AG10803 (cell line): ENCODE data around the gene DLX4.
A peak's percentile ranks its signal among the peaks of the same experiment; 100 is the strongest.

Experiments
- DNase-seq: peaks from one replicate; pipeline ENCODE4 v3.0.0; 2010; ENCODE audit warnings: low read depth
- H3K4me3 ChIP-seq: 2 replicates; pipeline ENCODE4 v1.5.1; 2011; ENCODE audit warnings: mild to moderate bottlenecking, low read length, control low read depth
- CTCF ChIP-seq: conservative IDR thresholded peaks from 2 replicates; pipeline ENCODE4 v1.5.1; 2011; ENCODE audit warnings: mild to moderate bottlenecking, low read length, control low read depth, inconsistent platforms

DLX4 gene

GRCh38 chr17:49946208-49946607 lies 22.8 kb upstream of the DLX4 start:
- no peak for DNase-seq
- no peak for TF ChIP-seq CTCF
- H3K4me3 ChIP-seq, result no peak overlapping the region

GRCh38 chr17:49946964-49947584 lies 21.9 kb upstream of the DLX4 start:
- TF ChIP-seq CTCF, result no peak
- no peak for DNase-seq
- no peak overlapping the region for H3K4me3 ChIP-seq

- no peak for DNase-seq
- TF ChIP-seq CTCF, result no peak
- no peak overlapping the region for H3K4me3 ChIP-seq
Observed at GRCh38 chr17:49949634-49950033, 19.4 kb upstream of the DLX4 start.

- TF ChIP-seq CTCF, result no peak
- H3K4me3 ChIP-seq, result no peak overlapping the region
- no peak for DNase-seq
Observed at GRCh38 chr17:49951362-49952082, 17.5 kb upstream of the DLX4 start.

- TF ChIP-seq CTCF, result peak; percentile 86
- peak; percentile 51 for DNase-seq
- no peak overlapping the region for H3K4me3 ChIP-seq
Observed at GRCh38 chr17:49952209-49952911, 16.6 kb upstream of the DLX4 start.

GRCh38 chr17:49952912-49953497 lies 16.0 kb upstream of the DLX4 start:
- no peak overlapping the region for H3K4me3 ChIP-seq
- no peak for DNase-seq
- no peak for TF ChIP-seq CTCF
